CD4-positive, CD25-positive, alpha-beta regulatory T cell (primary cell): ENCODE results near the gene S100A12. TPM values are rescaled to one million over a fixed set of nuclear protein-coding genes. Genes with fewer than 3 reads are reported as not detected.
A peak's percentile ranks its signal among the peaks of the same experiment; 100 is the strongest.

Source experiments
- ATAC-seq, 2 donors: fragments of 150-1000 bp; cut with Tn5 transposase; one replicate each; pipeline ENCODE4 v1.10.0; 2021; ENCODE audit warnings: low read depth in 2 of 2, moderate number of reproducible peaks in 2 of 2, moderate library complexity in 1 of 2
- DNase-seq, 3 donors: peaks; one replicate each; pipeline versions ENCODE4 v3.0.0 to v3.0.0-alpha.2; 2012 to 2022; ENCODE audit warnings: mixed read lengths in 1 of 3
- H3K27ac ChIP-seq: one replicate; pipeline ENCODE4 v1.7.0; 2013; ENCODE audit warnings: mild to moderate bottlenecking, low read length; ENCODE audit not compliant: insufficient read depth, poor library complexity, severe bottlenecking
- H3K27me3 ChIP-seq: one replicate; pipeline ENCODE4 v1.7.0; 2013; ENCODE audit warnings: low read length; ENCODE audit not compliant: control insufficient read depth, insufficient read depth
- H3K36me3 ChIP-seq: one replicate; pipeline ENCODE4 v1.7.0; 2013; ENCODE audit warnings: mild to moderate bottlenecking, low read length, moderate library complexity; ENCODE audit not compliant: control insufficient read depth, insufficient read depth
- H3K4me1 ChIP-seq: 2 replicates; pipeline ENCODE4 v1.7.0; 2013; ENCODE audit warnings: mild to moderate bottlenecking, low read length; ENCODE audit not compliant: insufficient read depth, control insufficient read depth, poor library complexity, severe bottlenecking
- H3K4me3 ChIP-seq: one replicate; pipeline ENCODE4 v1.7.0; 2013; ENCODE audit warnings: low read depth, mild to moderate bottlenecking, low read length, moderate library complexity
- H3K9me3 ChIP-seq, 2 experiments: 1 replicate in 1 of 2; 2 replicates in 1 of 2; pipeline ENCODE4 v1.7.0; 2013; ENCODE audit warnings: low read length in 2 of 2, mild to moderate bottlenecking in 1 of 2, moderate library complexity in 1 of 2; ENCODE audit not compliant: control insufficient read depth in 2 of 2
- H3K27ac Mint-ChIP-seq, 3 donors: one replicate each; pipeline ENCODE4 v1.8.0; 2020 to 2022; ENCODE audit warnings: mild to moderate bottlenecking in 3 of 3, mixed read lengths in 3 of 3, moderate library complexity in 2 of 3
- H3K27me3 Mint-ChIP-seq: one replicate; pipeline ENCODE4 v1.8.0; 2022; ENCODE audit warnings: mild to moderate bottlenecking, mixed read lengths
- H3K36me3 Mint-ChIP-seq: one replicate; pipeline ENCODE4 v1.8.0; 2020; ENCODE audit warnings: mixed read lengths
- H3K4me1 Mint-ChIP-seq, 4 donors: one replicate each; pipeline ENCODE4 v1.8.0; 2020 to 2022; ENCODE audit warnings: mixed read lengths in 4 of 4, mild to moderate bottlenecking in 1 of 4
- H3K4me3 Mint-ChIP-seq, 4 donors: one replicate each; pipeline ENCODE4 v1.8.0; 2020 to 2022; ENCODE audit warnings: mild to moderate bottlenecking in 4 of 4, mixed read lengths in 4 of 4, moderate library complexity in 3 of 4
- H3K9me3 Mint-ChIP-seq, 7 donors: one replicate each; pipeline ENCODE4 v1.8.0; 2020 to 2022; ENCODE audit warnings: mixed read lengths in 7 of 7, mild to moderate bottlenecking in 3 of 7, moderate library complexity in 2 of 7
- polyA plus RNA-seq, 4 donors: library from polyadenylated mRNA; unstranded; fragments of 300-500 nt; fragmentation: Illumina TruSeq; gene quantifications; one replicate each; pipeline ENCODE4 v1.2.3, GENCODE V29; 2021
- total RNA-seq: library from RNA; stranded (reverse); gene quantifications from one replicate; pipeline ENCODE4 v1.2.3, GENCODE V29; 2022

S100A12 gene
- total and polyA plus RNA-seq, 5 donors from 2014 or later, result 0.51 to 2.2 TPM; not detected in 3

- H3K36me3 Mint-ChIP-seq, result no peaks in the 10 kb centered on the region
- DNase-seq (no peak), ATAC-seq (no peak)
- no peaks in the 10 kb centered on the region for H3K36me3 ChIP-seq
- H3K9me3 Mint-ChIP-seq, result no peaks in the 10 kb centered on the region
- H3K9me3 ChIP-seq, result no peaks in the 10 kb centered on the region
- H3K4me3 Mint-ChIP-seq, result no peak overlapping the region
- H3K27me3 ChIP-seq, result peaks cover 3% of the 10 kb centered on the region
- H3K4me1 ChIP-seq, result peaks cover 34% of the 10 kb centered on the region
- no peak overlapping the region for H3K4me3 ChIP-seq
- peaks cover 5 to 40% (median 24%) of the 10 kb centered on the region in 4 donors for H3K4me1 Mint-ChIP-seq
- no peak overlapping the region for H3K27ac Mint-ChIP-seq
- peaks cover 11% of the 10 kb centered on the region for H3K27me3 Mint-ChIP-seq
- H3K27ac ChIP-seq, result no peak overlapping the region
Measured at GRCh38 chr1:153346077-153346723, 29.2 kb downstream of the S100A12 start.

- H3K9me3 ChIP-seq, result no peaks in the 10 kb centered on the region
- H3K27ac ChIP-seq, result no peak overlapping the region
- no peak overlapping the region for H3K4me3 ChIP-seq
- no peak for DNase-seq
- H3K36me3 ChIP-seq, result no peaks in the 10 kb centered on the region
- Mint-ChIP-seq H3K27me3 (peaks cover 7% of the 10 kb centered on the region), H3K4me1 (peaks cover 5 to 44% (median 24%) of the 10 kb centered on the region in 4 donors), H3K36me3 (no peaks in the 10 kb centered on the region), H3K9me3 (no peaks in the 10 kb centered on the region), H3K27ac (no peak overlapping the region), H3K4me3 (peak overlapping the region in 1 of 4 donors; percentile 4)
- H3K4me1 ChIP-seq, result peaks cover 34% of the 10 kb centered on the region
- ATAC-seq, result no peak
- no peaks in the 10 kb centered on the region for H3K27me3 ChIP-seq
Measured at GRCh38 chr1:153345187-153346076, 30.0 kb downstream of the S100A12 start.

DNA sequence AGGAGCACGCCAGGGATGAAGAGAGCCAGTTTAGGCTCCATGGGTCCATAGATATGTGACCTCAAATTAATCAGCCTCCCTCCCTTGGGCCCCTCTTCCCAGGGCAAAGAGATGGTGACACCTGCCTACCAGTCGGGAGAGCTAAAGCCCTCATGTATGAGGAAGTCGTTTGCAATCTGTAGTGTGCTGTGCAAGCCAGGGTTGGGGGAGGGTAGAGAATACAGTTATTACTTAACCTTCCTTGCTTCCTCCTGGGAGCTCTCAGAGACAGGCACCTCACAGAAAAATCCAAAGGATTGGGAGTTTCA lies 30.7 kb downstream of the S100A12 start:
- no peak for ATAC-seq

GRCh38 chr1:153343811-153344717 lies 31.4 kb downstream of the S100A12 start:
- Histone ChIP-seq H3K36me3 (no peaks in the 10 kb centered on the region), H3K4me1 (peaks cover 45% of the 10 kb centered on the region), H3K4me3 (no peak overlapping the region), H3K9me3 (no peaks in the 10 kb centered on the region), H3K27me3 (no peaks in the 10 kb centered on the region), H3K27ac (no peak overlapping the region)
- Mint-ChIP-seq H3K9me3 (no peaks in the 10 kb centered on the region), H3K36me3 (no peaks in the 10 kb centered on the region), H3K4me3 (peak overlapping the region in 2 of 4 donors; percentile 23 to 34), H3K27me3 (no peaks in the 10 kb centered on the region), H3K4me1 (peaks cover 5 to 55% (median 30%) of the 10 kb centered on the region in 4 donors), H3K27ac (peak overlapping the region in 1 of 3 donors; percentile 72)
- no peak for ATAC-seq
- peak in 1 of 3 donors; percentile 57 for DNase-seq

More for the DNA sequence above, 30.7 kb downstream of the S100A12 start:
- Mint-ChIP-seq H3K4me3 (peak overlapping the region in 1 of 4 donors; percentile 34), H3K9me3 (no peaks in the 10 kb centered on the region), H3K27me3 (peaks cover 1% of the 10 kb centered on the region), H3K4me1 (peaks cover 5 to 49% (median 28%) of the 10 kb centered on the region in 4 donors), H3K27ac (no peak overlapping the region), H3K36me3 (no peaks in the 10 kb centered on the region)
- H3K27me3 ChIP-seq, result no peaks in the 10 kb centered on the region
- peaks cover 39% of the 10 kb centered on the region for H3K4me1 ChIP-seq
- no peak for DNase-seq
- no peaks in the 10 kb centered on the region for H3K36me3 ChIP-seq
- H3K9me3 ChIP-seq, result no peaks in the 10 kb centered on the region
- H3K27ac ChIP-seq, result no peak overlapping the region
- no peak overlapping the region for H3K4me3 ChIP-seq

GRCh38 chr1:153343040-153343681 lies 32.3 kb downstream of the S100A12 start:
- Histone ChIP-seq H3K27ac (no peak overlapping the region), H3K4me1 (peaks cover 45% of the 10 kb centered on the region), H3K36me3 (no peaks in the 10 kb centered on the region), H3K27me3 (no peaks in the 10 kb centered on the region), H3K4me3 (no peak overlapping the region), H3K9me3 (no peaks in the 10 kb centered on the region)
- no peaks in the 10 kb centered on the region for H3K9me3 Mint-ChIP-seq
- ATAC-seq, result no peak
- no peaks in the 10 kb centered on the region for H3K36me3 Mint-ChIP-seq
- peak overlapping the region; percentile 38 to 79 (median 70) for H3K27ac Mint-ChIP-seq
- peaks cover 5 to 57% (median 32%) of the 10 kb centered on the region in 4 donors for H3K4me1 Mint-ChIP-seq
- DNase-seq, result no peak
- H3K4me3 Mint-ChIP-seq, result no peak overlapping the region
- H3K27me3 Mint-ChIP-seq, result no peaks in the 10 kb centered on the region

DNA sequence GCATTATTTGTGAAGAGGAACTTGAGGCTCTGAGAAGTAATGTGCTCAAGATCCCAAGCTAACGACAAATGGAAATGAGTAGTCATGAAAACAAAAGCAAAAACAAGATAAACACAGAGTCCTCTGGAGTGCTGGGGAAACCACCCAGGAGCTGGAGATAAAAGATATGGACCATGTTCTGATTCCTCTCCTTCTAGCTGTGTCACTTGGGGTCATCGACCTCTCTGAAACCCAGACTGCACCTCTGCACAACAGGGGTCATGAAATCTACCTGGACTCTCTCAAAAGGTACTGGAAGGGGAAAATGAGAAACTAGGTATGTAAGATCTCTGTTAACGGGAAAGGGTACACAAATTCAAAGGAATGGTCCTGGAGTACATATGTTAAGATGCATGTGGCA lies 33.2 kb downstream of the S100A12 start:
- H3K4me1 ChIP-seq, result peaks cover 45% of the 10 kb centered on the region
- ATAC-seq, result no peak
- H3K9me3 Mint-ChIP-seq, result no peaks in the 10 kb centered on the region
- no peaks in the 10 kb centered on the region for H3K36me3 ChIP-seq
- H3K36me3 Mint-ChIP-seq, result no peaks in the 10 kb centered on the region
- no peaks in the 10 kb centered on the region for H3K9me3 ChIP-seq
- H3K4me3 ChIP-seq, result no peak overlapping the region
- H3K27me3 ChIP-seq, result no peaks in the 10 kb centered on the region
- no peaks in the 10 kb centered on the region for H3K27me3 Mint-ChIP-seq
- peak overlapping the region in 1 of 3 donors; percentile 79 for H3K27ac Mint-ChIP-seq
- H3K27ac ChIP-seq, result no peak overlapping the region
- peaks cover 5 to 59% (median 32%) of the 10 kb centered on the region in 4 donors for H3K4me1 Mint-ChIP-seq
- peak overlapping the region in 2 of 4 donors; percentile 16 to 44 for H3K4me3 Mint-ChIP-seq
- no peak for DNase-seq

GRCh38 chr1:153341431-153341934 lies 33.9 kb downstream of the S100A12 start:
- Mint-ChIP-seq H3K27me3 (no peaks in the 10 kb centered on the region), H3K9me3 (no peaks in the 10 kb centered on the region), H3K27ac (peak overlapping the region in 1 of 3 donors; percentile 6), H3K4me1 (peaks cover 5 to 58% (median 35%) of the 10 kb centered on the region in 4 donors), H3K4me3 (no peak overlapping the region), H3K36me3 (no peaks in the 10 kb centered on the region)
- peaks cover 44% of the 10 kb centered on the region for H3K4me1 ChIP-seq
- no peak for DNase-seq
- no peak overlapping the region for H3K27ac ChIP-seq
- H3K4me3 ChIP-seq, result no peak overlapping the region
- no peaks in the 10 kb centered on the region for H3K36me3 ChIP-seq
- H3K27me3 ChIP-seq, result no peaks in the 10 kb centered on the region
- no peak for ATAC-seq
- no peaks in the 10 kb centered on the region for H3K9me3 ChIP-seq
